K562 (cell line): ENCODE measurements around the gene RFNG. TPM values are rescaled to one million over a fixed set of nuclear protein-coding genes. Genes with fewer than 3 reads are reported as not detected.

Experiments used
- ATAC-seq: fragments of 200-7000 bp; cut with Tn5 transposase; 3 replicates; pipeline ENCODE4 v1.9.1; 2020; ENCODE audit warnings: moderate library complexity
- BruUV-seq: library from RNA; stranded (reverse); fragments of 400-500 nt; replicated peaks from 2 replicates; lab custom pipeline; 2021; lab: Mats Ljungman, UMichigan
- CTCF ChIA-PET: fragments of 300-600 bp; formaldehyde crosslinking; extraction: SDS; loops from one replicate; lab custom pipeline; 2021; ENCODE audit warnings: low intra/inter-chr PET ratio; lab: Yijun Ruan, JAX
- POLR2A ChIA-PET: fragments of 300-600, 350-650 bp; sonication (Branson Sonifier 250); formaldehyde crosslinking; extraction: SDS; loops from one replicate; lab custom pipeline; 2021; ENCODE audit warnings: antibody characterized with exemption, inconsistent platforms; lab: Yijun Ruan, JAX
- DNase-seq, 4 experiments: peaks; one replicate each; pipeline versions ENCODE4 v3.0.0 to v3.0.0-alpha.2; 2011 to 2018; ENCODE audit warnings: low spot score in 3 of 4, mixed read lengths in 3 of 4; ENCODE audit errors: extremely low read depth in 1 of 4
- FAIRE-seq: peaks from 2 replicates; lab custom pipeline; 2011; peaks lifted over from hg19 to GRCh38; lab: Jason Lieb, UNC
- H2AFZ ChIP-seq: 2 replicates; pipeline ENCODE4 v1.6.0; 2011; ENCODE audit warnings: low read depth, low read length, control low read depth, inconsistent platforms
- H3K27ac ChIP-seq: fragments of 200-600 bp; 3 replicates; pipeline ENCODE4 v1.8.0; 2011; ENCODE audit warnings: low read depth, mild to moderate bottlenecking, control low read depth, inconsistent platforms, low read length, moderate library complexity, mixed read lengths; ENCODE audit errors: extremely low read depth
- H3K27me3 ChIP-seq, 2 experiments: fragments of 300-600 bp in 1 of 2; 2 replicates in 1 of 2; 3 replicates in 1 of 2; pipeline versions ENCODE4 v1.6.0 to v1.8.0; 2011; ENCODE audit warnings: inconsistent platforms in 2 of 2, low read length in 2 of 2, mild to moderate bottlenecking in 1 of 2, mixed read lengths in 1 of 2, moderate library complexity in 1 of 2; ENCODE audit not compliant: control insufficient read depth in 2 of 2, insufficient read depth in 2 of 2
- H3K36me3 ChIP-seq: fragments of 300-600 bp; 3 replicates; pipeline ENCODE4 v1.8.0; 2011; ENCODE audit warnings: mild to moderate bottlenecking, low read length, inconsistent platforms; ENCODE audit not compliant: control insufficient read depth, insufficient read depth
- H3K4me1 ChIP-seq, 2 experiments: fragments of 200-600 bp in 1 of 2; replicated peaks in 1 of 2; 2 replicates in 1 of 2; 3 replicates in 1 of 2; pipeline versions ENCODE4 v1.5.1 to v1.8.0; 2011; ENCODE audit warnings: inconsistent platforms in 2 of 2, low read length in 2 of 2, mild to moderate bottlenecking in 1 of 2, mixed read lengths in 1 of 2, moderate library complexity in 1 of 2; ENCODE audit not compliant: control insufficient read depth in 2 of 2, insufficient read depth in 2 of 2
- H3K4me2 ChIP-seq: 2 replicates; pipeline ENCODE4 v1.6.1; 2011; ENCODE audit warnings: low read length, control low read depth, inconsistent platforms, mixed read lengths; ENCODE audit not compliant: insufficient read depth
- H3K4me3 ChIP-seq: fragments of 200-600 bp; sonication (generic), shearing (Covaris generic); 2 replicates; pipeline ENCODE4 v1.5.1; 2016; ENCODE audit warnings: control low read depth, inconsistent platforms
- H3K79me2 ChIP-seq: fragments of 200-600 bp; 3 replicates; pipeline ENCODE4 v1.8.0; 2011; ENCODE audit warnings: low read length, inconsistent platforms; ENCODE audit not compliant: control insufficient read depth, insufficient read depth
- H3K9ac ChIP-seq, 2 experiments: 2 replicates each; pipeline versions ENCODE4 v1.6.0 to v1.6.1; 2011; ENCODE audit warnings: low read depth in 2 of 2, low read length in 2 of 2, control low read depth in 1 of 2, inconsistent platforms in 1 of 2, mild to moderate bottlenecking in 1 of 2, mixed read lengths in 1 of 2; ENCODE audit not compliant: insufficient read depth in 1 of 2
- H3K9me1 ChIP-seq: one replicate; pipeline ENCODE4 v1.6.0; 2011; ENCODE audit warnings: inconsistent platforms, mild to moderate bottlenecking, low read length, moderate library complexity; ENCODE audit not compliant: control insufficient read depth, insufficient read depth
- H3K9me3 ChIP-seq: replicated peaks from 2 replicates; pipeline ENCODE4 v1.5.1; 2011; ENCODE audit warnings: low read depth, low read length, inconsistent platforms; ENCODE audit not compliant: control insufficient read depth, insufficient read depth
- H4K20me1 ChIP-seq: replicated peaks from 2 replicates; pipeline ENCODE4 v1.6.1; 2011; ENCODE audit warnings: low read length, inconsistent platforms, mixed read lengths; ENCODE audit not compliant: control insufficient read depth, insufficient read depth
- DIDO1 ChIP-seq: fragments of 450-650 bp; IDR thresholded peaks from 2 replicates; pipeline ENCODE4 v1.6.1; 2016; ENCODE audit warnings: low read depth, missing biosample characterization, missing genetic modification characterization
- EWSR1 ChIP-seq: fragments of 450-650 bp; IDR thresholded peaks from 2 replicates; pipeline ENCODE4 v1.6.1; 2018; ENCODE audit warnings: borderline replicate concordance, mild to moderate bottlenecking, low read depth, moderate library complexity; ENCODE audit not compliant: partially characterized antibody
- GATAD2A ChIP-seq: fragments of 450-650 bp; IDR thresholded peaks from 2 replicates; pipeline ENCODE4 v1.6.1; 2017
- NR2C1 ChIP-seq, 2 experiments: fragments of 450-650 bp; IDR thresholded peaks; 2 replicates each; pipeline ENCODE4 v1.6.1; 2017; ENCODE audit warnings: mild to moderate bottlenecking in 2 of 2, antibody characterized with exemption in 1 of 2, inconsistent platforms in 1 of 2, missing compliant biosample characterization in 1 of 2, missing genetic modification characterization in 1 of 2
- POU5F1 ChIP-seq: fragments of 150-350 bp; IDR thresholded peaks from 2 replicates; pipeline ENCODE4 v1.6.1; 2014; ENCODE audit warnings: borderline replicate concordance, low read length, low read depth, mild to moderate bottlenecking; ENCODE audit not compliant: partially characterized antibody
- SLC30A9 ChIP-seq: fragments of 250-450 bp; sonication (Bioruptor Pico); IDR thresholded peaks from 2 replicates; pipeline ENCODE4 v1.8.0; 2022; ENCODE audit warnings: mild to moderate bottlenecking, moderate library complexity
- TAF9B ChIP-seq: fragments of 450-650 bp; IDR thresholded peaks from 2 replicates; pipeline ENCODE4 v1.6.1; 2018; ENCODE audit warnings: mild to moderate bottlenecking; ENCODE audit not compliant: partially characterized antibody
- TBL1XR1 ChIP-seq, 2 experiments: IDR thresholded peaks; 2 replicates each; pipeline ENCODE4 v1.6.1; 2012; ENCODE audit warnings: improper control_type of control experiment in 2 of 2, low read length in 2 of 2, mild to moderate bottlenecking in 1 of 2
- ZBTB17 ChIP-seq: fragments of 450-650 bp; formaldehyde crosslinking; IDR thresholded peaks from 2 replicates; pipeline ENCODE4 v1.4.0; 2020; ENCODE audit warnings: mild to moderate bottlenecking
- ZBTB8A ChIP-seq: fragments of 450-650 bp; IDR thresholded peaks from 2 replicates; pipeline ENCODE4 v1.6.1; 2018; ENCODE audit warnings: mild to moderate bottlenecking, moderate library complexity; ENCODE audit not compliant: partially characterized antibody
- WGBS: fragments of 100-300 bp; shearing (Covaris generic); methylation state at CpG from one replicate; pipeline ENCODE4 v1.1.6; 2016; ENCODE audit warnings: low coverage, mixed read lengths; ENCODE audit not compliant: insufficient coverage; ENCODE audit errors: missing lambda C conversion rate; 5-methylcytosine and 5-hydroxymethylcytosine counted together
- in situ Hi-C: fragments of 300-500 bp; cut with MboI; formaldehyde crosslinking; loops from 4 replicates; pipeline ENCODE4 v1.15.0; 2018; ENCODE audit warnings: inconsistent platforms, mixed read lengths
- intact Hi-C: fragments of 100-400 bp; cut with micrococcal nuclease; formaldehyde crosslinking; loops from 2 replicates; pipeline ENCODE4 v1.14.2; 2022
- polyA plus RNA-seq, 8 experiments: library from polyadenylated mRNA; depleted of rRNA in 4 of 8; stranded (reverse) in 5 of 8; unstranded in 3 of 8; fragments of >200 nt; fragmentation: Nextera tagmentation in 2 of 8; fragmentation: Illumina TruSeq in 1 of 8; extraction: Ambion mirVana in 2 of 8; extraction: Trizol in 1 of 8; gene quantifications; 2 replicates each; pipeline versions ENCODE4 v1.2.1 to v1.2.3, GENCODE V29; 2011 to 2014; ENCODE audit warnings: inconsistent platforms in 1 of 8, missing spikeins in 1 of 8
- total RNA-seq, 7 experiments: library from RNA; depleted of rRNA in 6 of 7; stranded (reverse); fragments of >200 nt in 6 of 7; fragmentation: Illumina TruSeq in 2 of 7; extraction: Trizol in 2 of 7; gene quantifications; 2 replicates each; pipeline versions ENCODE4 v1.2.1 to v1.2.3, GENCODE V29; 2011 to 2021; ENCODE audit warnings: low replicate concordance in 1 of 7
- TF ChIP-seq, protein P1 (sequence below): fragments of 450-650 bp; IDR thresholded peaks from 2 replicates; pipeline ENCODE4 v1.7.0; 2016; ENCODE audit warnings: borderline replicate concordance
- TF ChIP-seq, protein P2 (sequence below): fragments of 450-650 bp; formaldehyde crosslinking; IDR thresholded peaks from 2 replicates; pipeline ENCODE4 v1.4.0; 2022; ENCODE audit warnings: missing genetic modification characterization

RFNG gene
- total and polyA plus RNA-seq, 9 of the 15 experiments (the other 6 are each of a cell fraction or from before 2014, with no cell fraction given) = 0.32 to 32.8 (median 9.5) TPM

DNA sequence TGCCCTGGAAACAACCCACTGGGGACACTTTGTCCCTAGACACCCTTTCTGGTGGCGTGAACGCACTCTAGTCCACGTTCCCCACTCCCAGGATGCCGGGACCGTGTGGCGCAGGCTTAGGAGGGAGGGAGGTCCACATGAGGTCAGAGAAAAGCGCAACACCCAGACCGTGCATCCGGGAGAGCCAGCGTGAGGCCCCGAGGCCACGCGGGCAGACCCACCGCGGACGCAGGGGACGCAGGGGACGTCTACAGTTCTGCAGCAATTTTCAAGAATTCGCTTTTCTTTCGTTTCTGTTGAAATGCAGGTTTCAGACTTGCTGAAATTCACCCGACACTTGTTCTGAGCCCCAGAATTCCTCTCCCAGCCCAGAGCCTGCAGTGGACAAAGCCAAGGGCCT, 4.7 kb downstream of the RFNG start:
- DNase-seq = peak in 1 of 4 experiments; percentile 9
- BruUV-seq = no TSS peak
- ChIA-PET CTCF (no interaction called here), POLR2A (no interaction called here)
- intact Hi-C loops = no loop called here
- ATAC-seq = no peak
- H3K27me3 ChIP-seq = no peaks in the 10 kb centered on the region
- H3K79me2 ChIP-seq = peaks cover 12% of the 10 kb centered on the region; the same call in 2 of the 3 replicates
- no peaks in the 10 kb centered on the region for H3K9me3 ChIP-seq
- no peak overlapping the region for H3K4me2 ChIP-seq
- in situ Hi-C loops = no loop called here
- no peak overlapping the region for H2AFZ ChIP-seq
- no peak for TF ChIP-seq ZBTB17 (CRISPR knock-in tag)
- TF ChIP-seq, protein P1, sequence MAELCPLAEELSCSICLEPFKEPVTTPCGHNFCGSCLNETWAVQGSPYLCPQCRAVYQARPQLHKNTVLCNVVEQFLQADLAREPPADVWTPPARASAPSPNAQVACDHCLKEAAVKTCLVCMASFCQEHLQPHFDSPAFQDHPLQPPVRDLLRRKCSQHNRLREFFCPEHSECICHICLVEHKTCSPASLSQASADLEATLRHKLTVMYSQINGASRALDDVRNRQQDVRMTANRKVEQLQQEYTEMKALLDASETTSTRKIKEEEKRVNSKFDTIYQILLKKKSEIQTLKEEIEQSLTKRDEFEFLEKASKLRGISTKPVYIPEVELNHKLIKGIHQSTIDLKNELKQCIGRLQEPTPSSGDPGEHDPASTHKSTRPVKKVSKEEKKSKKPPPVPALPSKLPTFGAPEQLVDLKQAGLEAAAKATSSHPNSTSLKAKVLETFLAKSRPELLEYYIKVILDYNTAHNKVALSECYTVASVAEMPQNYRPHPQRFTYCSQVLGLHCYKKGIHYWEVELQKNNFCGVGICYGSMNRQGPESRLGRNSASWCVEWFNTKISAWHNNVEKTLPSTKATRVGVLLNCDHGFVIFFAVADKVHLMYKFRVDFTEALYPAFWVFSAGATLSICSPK = no peak
- TF ChIP-seq POU5F1 = no peak
- TF ChIP-seq EWSR1 = no peak
- no peak for TF ChIP-seq TBL1XR1 (IDR thresholded peaks at IDR 0.05; ENCODE audit: low read length in 2 of 2)
- no peak for TF ChIP-seq GATAD2A
- TF ChIP-seq, protein P2, sequence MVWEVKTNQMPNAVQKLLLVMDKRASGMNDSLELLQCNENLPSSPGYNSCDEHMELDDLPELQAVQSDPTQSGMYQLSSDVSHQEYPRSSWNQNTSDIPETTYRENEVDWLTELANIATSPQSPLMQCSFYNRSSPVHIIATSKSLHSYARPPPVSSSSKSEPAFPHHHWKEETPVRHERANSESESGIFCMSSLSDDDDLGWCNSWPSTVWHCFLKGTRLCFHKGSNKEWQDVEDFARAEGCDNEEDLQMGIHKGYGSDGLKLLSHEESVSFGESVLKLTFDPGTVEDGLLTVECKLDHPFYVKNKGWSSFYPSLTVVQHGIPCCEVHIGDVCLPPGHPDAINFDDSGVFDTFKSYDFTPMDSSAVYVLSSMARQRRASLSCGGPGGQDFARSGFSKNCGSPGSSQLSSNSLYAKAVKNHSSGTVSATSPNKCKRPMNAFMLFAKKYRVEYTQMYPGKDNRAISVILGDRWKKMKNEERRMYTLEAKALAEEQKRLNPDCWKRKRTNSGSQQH = no peak
- no peak for TF ChIP-seq ZBTB8A
- TF ChIP-seq DIDO1 (tag) = no peak
- no peak for TF ChIP-seq SLC30A9
- TF ChIP-seq NR2C1 (IDR thresholded peaks at IDR 0.05) = no peak
- no peak for TF ChIP-seq NR2C1 (tag; IDR thresholded peaks at IDR 0.05)
- no peak for TF ChIP-seq TAF9B
- H3K27ac ChIP-seq = no peak overlapping the region
- 82% methylated on average over 19 of the region's 21 CpGs for WGBS
- H3K9ac ChIP-seq = peak overlapping the region in 1 of 2 experiments; percentile 65; a peak in 1 of 4 replicates
- no peak for FAIRE-seq
- H3K4me3 ChIP-seq = no peak overlapping the region
- H3K36me3 ChIP-seq = peaks cover 36% of the 10 kb centered on the region; the same call in 2 of the 3 replicates
- peaks cover 6 to 65% of the 10 kb centered on the region in 2 experiments; a peak in 3 of 5 replicates for H3K4me1 ChIP-seq
- peaks cover 2% of the 10 kb centered on the region for H3K9me1 ChIP-seq
- H4K20me1 ChIP-seq = no peaks in the 10 kb centered on the region
